Measurements from ENCODE around the gene PELI2. TPM values are rescaled to one million over a fixed set of nuclear protein-coding genes. Genes with fewer than 3 reads are reported as not detected.

Gene PELI2
- total RNA-seq, 2 donors from 2014 or later: 3.0 to 3.7 TPM

- intact Hi-C loops (cut with DNase I): no loop called here
- no peak for DNase-seq
- ATAC-seq: peak; percentile 22 to 41
These were observed 154.9 kb downstream of the PELI2 start for GRCh38 chr14:56273155-56273554.

- intact Hi-C loops (cut with DNase I): no loop called here
- DNase-seq (no peak), ATAC-seq (peak in 1 of 2 donors; percentile 65)
These were observed 155.7 kb downstream of the PELI2 start for GRCh38 chr14:56273951-56274350.

DNA sequence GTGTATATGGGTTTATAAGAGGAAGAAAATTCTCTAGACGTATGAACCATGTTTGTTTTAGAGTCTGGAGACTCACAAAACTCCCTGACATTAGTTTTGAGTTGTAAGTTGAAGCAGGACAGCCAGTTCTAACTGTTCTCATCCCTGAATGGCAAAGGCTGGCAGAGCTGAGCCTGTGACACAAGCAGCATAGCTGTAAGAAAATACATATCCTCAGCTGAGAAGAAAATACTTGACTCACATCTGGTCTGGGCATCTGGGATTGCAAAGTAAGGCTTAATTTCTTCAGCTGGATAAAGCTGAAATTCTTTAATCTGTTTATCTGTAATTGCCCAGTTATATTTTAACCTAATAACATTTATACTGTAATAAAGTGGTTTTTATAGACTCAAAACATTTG, 156.3 kb downstream of the PELI2 start:
- intact Hi-C loops (cut with DNase I): no loop called here
- DNase-seq: no peak

DNA sequence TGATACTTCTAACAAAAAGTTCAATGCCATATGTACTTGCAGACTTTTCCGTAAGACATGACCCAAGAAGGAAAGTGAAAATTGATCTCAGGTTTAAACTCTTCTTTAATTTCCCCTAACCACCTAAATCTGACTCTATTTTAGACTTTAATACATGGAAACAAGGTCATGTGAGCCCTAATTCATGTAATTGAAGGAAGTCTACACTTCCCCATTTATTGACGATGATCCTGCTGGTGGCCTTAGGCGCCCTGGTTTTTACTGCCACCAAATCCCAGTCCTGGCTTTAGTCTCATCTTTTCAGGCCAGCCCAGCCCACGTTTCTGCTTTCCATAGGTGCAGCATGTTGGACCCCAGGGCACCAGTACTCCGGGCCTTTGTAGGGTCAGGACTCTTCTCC, 157.9 kb downstream of the PELI2 start:
- ATAC-seq: no peak
- intact Hi-C loops (cut with DNase I): no loop called here
- DNase-seq: no peak

More for the DNA sequence above, 156.3 kb downstream of the PELI2 start:
- no peak for ATAC-seq

- DNase-seq (no peak), ATAC-seq (no peak)
- intact Hi-C loops (cut with DNase I): no loop called here
These were observed 160.2 kb downstream of the PELI2 start for GRCh38 chr14:56278383-56278782.

- ATAC-seq (no peak), DNase-seq (no peak)
- intact Hi-C loops (cut with DNase I): no loop called here
These were observed 162.6 kb downstream of the PELI2 start for GRCh38 chr14:56280843-56281242.

- DNase-seq: no peak
- ATAC-seq: no peak
- intact Hi-C loops (cut with DNase I): no loop called here
These were observed 164.0 kb downstream of the PELI2 start for GRCh38 chr14:56282179-56282578.

DNA sequence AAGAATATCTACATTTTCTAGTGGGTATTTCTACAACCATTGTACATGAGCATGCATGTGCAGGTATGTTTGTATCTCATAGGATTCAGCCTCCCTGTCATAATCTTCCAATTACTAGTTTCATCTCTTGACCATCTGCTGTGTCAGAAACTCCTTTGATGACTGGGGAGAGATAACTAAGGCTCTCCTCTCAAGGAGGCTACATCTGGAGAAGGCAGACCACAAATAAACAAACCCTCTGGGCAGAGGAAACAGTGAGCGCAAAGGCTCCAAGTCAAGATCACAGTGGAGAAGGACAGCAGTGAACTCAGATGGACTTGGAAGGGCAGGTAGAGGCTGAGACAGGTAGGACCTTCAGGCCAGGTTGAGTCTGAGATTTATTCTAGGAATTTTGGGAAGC, 166.4 kb downstream of the PELI2 start:
- DNase-seq: no peak
- intact Hi-C loops (cut with DNase I): no loop called here
- ATAC-seq: no peak

DNA sequence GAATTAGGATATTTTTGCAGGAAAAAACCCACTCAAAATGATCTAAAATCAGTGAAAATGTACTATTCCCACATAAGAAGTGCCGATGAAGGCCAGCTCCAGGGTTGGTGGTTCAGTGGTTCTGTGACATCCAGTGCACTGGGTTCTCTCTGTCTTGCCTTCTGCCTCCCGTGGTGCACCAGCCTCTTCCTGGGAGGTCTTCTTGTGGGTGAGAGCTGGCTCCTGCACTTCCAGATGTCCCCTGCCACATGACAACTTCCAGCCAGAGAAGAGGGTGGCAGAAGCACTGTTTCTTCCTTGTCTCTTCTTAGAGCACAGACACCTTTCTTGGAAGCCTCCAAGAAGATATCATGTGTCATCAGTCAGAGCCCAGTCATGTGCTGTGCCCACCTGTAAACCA, 170.9 kb downstream of the PELI2 start:
- ATAC-seq: no peak
- DNase-seq: no peak
- intact Hi-C loops (cut with DNase I): no loop called here

GRCh38 chr14:56290195-56290594, 172.0 kb downstream of the PELI2 start:
- no peak for ATAC-seq
- intact Hi-C loops (cut with DNase I): no loop called here
- no peak for DNase-seq

GRCh38 chr14:56292970-56293369, 174.8 kb downstream of the PELI2 start:
- intact Hi-C loops (cut with DNase I): no loop called here
- ATAC-seq: no peak

DNA sequence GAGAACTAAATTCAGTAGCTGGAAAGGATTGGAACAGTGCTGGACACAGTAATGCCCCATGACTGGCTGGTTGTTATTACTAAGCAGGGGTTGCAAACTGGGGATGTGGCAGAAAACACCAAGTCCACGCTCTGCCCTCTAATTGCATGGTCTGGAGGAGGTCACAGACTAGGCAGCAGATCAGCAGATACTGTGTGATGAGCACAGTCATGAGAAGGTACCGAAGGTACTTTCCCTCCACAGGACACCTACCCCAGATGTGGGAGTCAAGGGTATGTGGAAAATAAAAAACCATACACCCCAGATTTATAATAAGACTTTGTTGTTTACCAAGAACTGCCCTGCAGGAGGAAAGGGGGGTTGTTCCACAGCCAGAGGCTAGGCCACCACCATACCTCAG, 175.3 kb downstream of the PELI2 start:
- DNase-seq (no peak), ATAC-seq (no peak)
- intact Hi-C loops (cut with DNase I): no loop called here

More at GRCh38 chr14:56292970-56293369, 174.8 kb downstream of the PELI2 start:
- DNase-seq: no peak

DNA sequence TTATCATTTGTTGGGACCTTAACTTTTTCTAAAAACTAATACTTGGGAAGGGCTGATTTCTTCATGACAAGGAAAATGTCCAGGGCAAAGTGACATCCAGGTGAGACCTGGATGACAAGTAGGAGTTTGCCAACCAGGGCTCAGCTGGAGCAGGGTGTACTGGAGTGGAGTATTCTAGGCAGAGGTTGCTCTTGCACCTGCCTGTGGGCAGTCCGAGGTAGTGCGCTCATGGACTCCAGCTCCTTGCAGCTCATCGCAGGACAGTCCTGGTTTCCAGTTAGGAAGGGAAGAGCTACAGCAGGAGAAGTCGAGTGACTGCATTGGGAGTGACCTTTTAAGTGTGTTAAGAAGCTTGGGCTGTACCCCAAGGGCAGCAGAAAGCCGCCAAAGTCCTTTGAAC, 175.9 kb downstream of the PELI2 start:
- intact Hi-C loops (cut with DNase I): no loop called here
- ATAC-seq: no peak
- no peak for DNase-seq

GRCh38 chr14:56295743-56296142, 177.5 kb downstream of the PELI2 start:
- intact Hi-C loops (cut with DNase I): no loop called here
- DNase-seq: no peak
- no peak for ATAC-seq

GRCh38 chr14:56297449-56297848, 179.2 kb downstream of the PELI2 start:
- DNase-seq: no peak
- intact Hi-C loops (cut with DNase I): no loop called here
- ATAC-seq: no peak

DNA sequence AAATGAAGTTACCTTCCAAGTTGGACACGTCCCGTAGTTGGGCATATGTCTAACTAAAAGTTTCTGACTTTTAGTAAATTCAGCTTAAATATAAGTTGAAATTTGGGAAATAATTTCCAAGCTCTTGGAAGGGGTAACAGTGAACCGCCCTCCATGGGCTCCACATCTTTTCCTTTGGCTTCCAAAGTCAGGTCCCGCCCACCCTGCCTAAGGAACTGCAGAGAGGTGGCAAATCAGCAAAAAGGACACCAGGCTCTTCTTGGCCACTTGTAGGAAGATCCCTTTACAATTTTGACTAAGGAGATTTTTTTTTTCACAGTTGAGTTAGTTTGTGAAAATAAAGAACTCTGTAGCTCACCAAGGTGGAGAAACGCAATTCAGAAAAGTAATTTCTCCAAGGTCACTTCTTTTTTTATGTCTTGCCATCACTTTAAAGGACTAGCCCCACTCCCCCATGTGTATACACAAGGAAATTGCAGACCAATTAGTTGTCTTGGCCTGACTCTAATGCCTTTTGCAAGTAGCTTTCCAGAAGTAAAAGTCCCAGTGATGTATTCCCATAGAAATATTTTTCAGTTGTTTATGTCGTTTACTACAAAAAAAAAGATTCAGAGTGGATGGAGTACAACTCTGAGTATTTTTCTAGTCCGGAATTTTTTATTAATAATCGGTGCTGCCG, 181.2 kb downstream of the PELI2 start:
- intact Hi-C loops (cut with DNase I): no loop called here
- DNase-seq (no peak), ATAC-seq (no peak)

DNA sequence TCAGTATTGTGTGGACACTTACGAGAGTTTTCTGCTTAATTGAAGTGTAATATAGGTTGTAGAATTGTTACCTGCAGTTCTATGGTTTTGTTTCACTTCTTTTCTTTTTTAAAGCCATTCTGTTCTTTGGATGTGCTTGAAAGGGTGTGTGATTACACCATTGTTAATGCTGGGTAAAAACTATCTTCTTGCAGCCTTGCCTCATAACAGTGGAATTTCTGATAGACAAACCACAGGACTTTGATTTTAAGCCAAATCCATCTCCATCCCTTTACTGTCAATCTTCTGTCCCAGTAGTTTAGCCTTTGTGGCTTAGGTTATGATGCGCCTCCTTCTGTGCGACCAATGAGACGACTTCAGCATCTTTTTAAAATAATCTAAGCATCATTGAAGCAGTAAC, 182.3 kb downstream of the PELI2 start:
- DNase-seq (no peak), ATAC-seq (no peak)
- intact Hi-C loops (cut with DNase I): no loop called here

DNA sequence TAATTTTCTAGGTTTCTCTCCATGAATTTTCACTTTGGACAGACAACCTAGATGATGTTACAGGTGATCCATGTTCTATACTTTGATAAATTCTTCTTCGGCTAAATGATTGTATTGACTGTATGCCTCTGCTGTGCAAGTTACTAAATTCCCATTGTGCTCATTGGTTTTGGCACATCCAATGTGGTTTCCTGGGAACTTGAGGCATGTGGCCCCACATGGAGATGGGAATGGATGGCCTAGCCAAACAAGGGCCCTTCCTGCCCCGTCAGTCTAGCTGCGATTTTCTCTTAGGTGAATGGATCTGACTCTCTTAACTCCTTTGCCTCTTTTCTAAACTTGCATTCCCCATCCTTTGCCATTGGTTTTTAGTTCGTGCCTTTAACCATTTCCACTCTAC, 186.2 kb downstream of the PELI2 start:
- no peak for ATAC-seq

GRCh38 chr14:56309198-56309597, 191.0 kb downstream of the PELI2 start:
- DNase-seq (no peak), ATAC-seq (no peak)
- intact Hi-C loops (cut with DNase I): no loop called here

More for the DNA sequence above, 186.2 kb downstream of the PELI2 start:
- intact Hi-C loops (cut with DNase I): no loop called here
- DNase-seq: no peak

GRCh38 chr14:56310643-56311042, 192.4 kb downstream of the PELI2 start:
- intact Hi-C loops (cut with DNase I): no loop called here
- ATAC-seq: peak; percentile 30 to 51
- no peak for DNase-seq

DNA sequence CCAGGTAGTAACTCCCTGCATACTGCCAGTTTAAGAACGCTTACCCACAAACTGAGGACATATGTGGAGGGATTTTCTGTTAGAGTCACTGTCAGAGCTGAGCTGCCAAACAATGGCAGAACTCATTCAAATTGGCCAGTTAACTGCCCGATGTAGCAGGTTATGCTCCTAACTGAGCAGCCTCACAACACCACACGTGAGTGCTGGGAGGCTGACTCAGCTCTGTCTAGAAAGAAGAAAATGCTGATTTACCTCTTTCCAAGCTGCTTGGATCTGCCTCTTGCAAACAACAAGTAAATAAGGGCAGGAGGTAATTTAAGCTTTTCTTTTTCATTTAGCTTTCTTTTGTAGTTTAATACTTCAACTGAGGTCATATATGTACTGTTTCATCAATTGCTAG, 195.6 kb downstream of the PELI2 start:
- DNase-seq (no peak), ATAC-seq (no peak)
- intact Hi-C loops (cut with DNase I): no loop called here
